SK-N-SH treated with all-trans-retinoic acid at 6 μM for 48 hours (cell line): Measurements from ENCODE around the gene AUTS2.

Source experiments
- BACH2 ChIP-seq: fragments of 250-450 bp; sonication (Bioruptor Pico); IDR thresholded peaks from 2 replicates; pipeline ENCODE4 v1.9.0; 2021; ENCODE audit warnings: mild to moderate bottlenecking, borderline replicate concordance
- GLIS3 ChIP-seq: fragments of 250-450 bp; sonication (Bioruptor Pico); IDR thresholded peaks from 2 replicates; pipeline ENCODE4 v1.5.0; 2020; ENCODE audit warnings: mild to moderate bottlenecking, moderate library complexity
- RARB ChIP-seq: fragments of 250-450 bp; sonication (Bioruptor Pico); IDR thresholded peaks from 2 replicates; pipeline ENCODE4 v1.8.0; 2021; ENCODE audit warnings: mild to moderate bottlenecking, moderate library complexity
- ZFP3 ChIP-seq: fragments of 250-450 bp; sonication (Bioruptor Pico); IDR thresholded peaks from 2 replicates; pipeline ENCODE4 v1.5.0; 2020; ENCODE audit warnings: mild to moderate bottlenecking, moderate library complexity
- ZNF565 ChIP-seq: fragments of 450-650 bp; formaldehyde crosslinking; conservative IDR thresholded peaks from 2 replicates; pipeline ENCODE4 v1.5.0; 2020; ENCODE audit warnings: low read depth, mild to moderate bottlenecking, moderate library complexity
- ZNF8 ChIP-seq: fragments of 450-650 bp; formaldehyde crosslinking; IDR thresholded peaks from 2 replicates; pipeline ENCODE4 v1.5.0; 2020; ENCODE audit warnings: mild to moderate bottlenecking, moderate library complexity
- TF ChIP-seq, protein P1 (sequence below): fragments of 250-450 bp; sonication (Bioruptor Pico); IDR thresholded peaks from 2 replicates; pipeline ENCODE4 v1.5.1; 2021; ENCODE audit warnings: mild to moderate bottlenecking, moderate library complexity
- TF ChIP-seq, protein P2 (sequence below): fragments of 250-450 bp; sonication (Bioruptor Pico); IDR thresholded peaks from 2 replicates; pipeline ENCODE4 v1.5.0; 2020; ENCODE audit warnings: mild to moderate bottlenecking, moderate library complexity
- TF ChIP-seq, protein P3 (sequence below): fragments of 250-450 bp; sonication (Bioruptor Pico); IDR thresholded peaks from 2 replicates; pipeline ENCODE4 v1.5.1; 2020; ENCODE audit warnings: low read depth, mild to moderate bottlenecking, moderate library complexity
- TF ChIP-seq, protein P4 (sequence below): fragments of 250-450 bp; sonication (Bioruptor Pico); IDR thresholded peaks from 2 replicates; pipeline ENCODE4 v1.8.0; 2020; ENCODE audit warnings: mild to moderate bottlenecking, moderate library complexity, borderline replicate concordance

DNA sequence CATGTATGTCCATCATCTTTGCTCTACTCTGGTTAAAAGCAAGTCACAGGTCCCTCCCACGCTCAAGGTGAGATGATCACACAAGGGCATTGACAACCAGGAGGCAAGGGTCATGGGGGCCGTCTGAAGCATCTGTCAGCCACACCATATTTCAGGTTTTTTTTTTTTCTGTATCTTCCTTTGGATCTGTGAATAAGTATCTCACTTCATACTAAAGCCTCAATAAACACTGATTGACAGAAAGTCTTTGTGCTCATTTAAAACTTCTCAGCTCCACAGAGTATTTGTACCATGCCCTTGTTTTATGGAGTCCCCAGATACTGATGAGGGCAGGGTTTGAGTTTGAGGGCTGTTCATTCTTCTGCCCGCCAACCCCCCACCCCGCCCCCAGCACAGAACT is 45.0 kb downstream of the AUTS2 start:
- TF ChIP-seq ZFP3 (CRISPR knock-in tag) = no peak
- TF ChIP-seq, protein P1, sequence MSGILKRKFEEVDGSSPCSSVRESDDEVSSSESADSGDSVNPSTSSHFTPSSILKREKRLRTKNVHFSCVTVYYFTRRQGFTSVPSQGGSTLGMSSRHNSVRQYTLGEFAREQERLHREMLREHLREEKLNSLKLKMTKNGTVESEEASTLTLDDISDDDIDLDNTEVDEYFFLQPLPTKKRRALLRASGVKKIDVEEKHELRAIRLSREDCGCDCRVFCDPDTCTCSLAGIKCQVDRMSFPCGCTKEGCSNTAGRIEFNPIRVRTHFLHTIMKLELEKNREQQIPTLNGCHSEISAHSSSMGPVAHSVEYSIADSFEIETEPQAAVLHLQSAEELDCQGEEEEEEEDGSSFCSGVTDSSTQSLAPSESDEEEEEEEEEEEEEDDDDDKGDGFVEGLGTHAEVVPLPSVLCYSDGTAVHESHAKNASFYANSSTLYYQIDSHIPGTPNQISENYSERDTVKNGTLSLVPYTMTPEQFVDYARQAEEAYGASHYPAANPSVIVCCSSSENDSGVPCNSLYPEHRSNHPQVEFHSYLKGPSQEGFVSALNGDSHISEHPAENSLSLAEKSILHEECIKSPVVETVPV (CRISPR knock-in tag) = no peak
- TF ChIP-seq BACH2 (CRISPR knock-in tag) = no peak
- TF ChIP-seq GLIS3 (CRISPR knock-in tag) = no peak
- TF ChIP-seq, protein P2, sequence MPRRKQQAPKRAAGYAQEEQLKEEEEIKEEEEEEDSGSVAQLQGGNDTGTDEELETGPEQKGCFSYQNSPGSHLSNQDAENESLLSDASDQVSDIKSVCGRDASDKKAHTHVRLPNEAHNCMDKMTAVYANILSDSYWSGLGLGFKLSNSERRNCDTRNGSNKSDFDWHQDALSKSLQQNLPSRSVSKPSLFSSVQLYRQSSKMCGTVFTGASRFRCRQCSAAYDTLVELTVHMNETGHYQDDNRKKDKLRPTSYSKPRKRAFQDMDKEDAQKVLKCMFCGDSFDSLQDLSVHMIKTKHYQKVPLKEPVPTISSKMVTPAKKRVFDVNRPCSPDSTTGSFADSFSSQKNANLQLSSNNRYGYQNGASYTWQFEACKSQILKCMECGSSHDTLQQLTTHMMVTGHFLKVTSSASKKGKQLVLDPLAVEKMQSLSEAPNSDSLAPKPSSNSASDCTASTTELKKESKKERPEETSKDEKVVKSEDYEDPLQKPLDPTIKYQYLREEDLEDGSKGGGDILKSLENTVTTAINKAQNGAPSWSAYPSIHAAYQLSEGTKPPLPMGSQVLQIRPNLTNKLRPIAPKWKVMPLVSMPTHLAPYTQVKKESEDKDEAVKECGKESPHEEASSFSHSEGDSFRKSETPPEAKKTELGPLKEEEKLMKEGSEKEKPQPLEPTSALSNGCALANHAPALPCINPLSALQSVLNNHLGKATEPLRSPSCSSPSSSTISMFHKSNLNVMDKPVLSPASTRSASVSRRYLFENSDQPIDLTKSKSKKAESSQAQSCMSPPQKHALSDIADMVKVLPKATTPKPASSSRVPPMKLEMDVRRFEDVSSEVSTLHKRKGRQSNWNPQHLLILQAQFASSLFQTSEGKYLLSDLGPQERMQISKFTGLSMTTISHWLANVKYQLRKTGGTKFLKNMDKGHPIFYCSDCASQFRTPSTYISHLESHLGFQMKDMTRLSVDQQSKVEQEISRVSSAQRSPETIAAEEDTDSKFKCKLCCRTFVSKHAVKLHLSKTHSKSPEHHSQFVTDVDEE (CRISPR knock-in tag) = no peak
- TF ChIP-seq RARB (CRISPR knock-in tag) = no peak
- no peak for TF ChIP-seq ZNF565 (CRISPR knock-in tag)
- no peak for TF ChIP-seq ZNF8
- TF ChIP-seq, protein P3, sequence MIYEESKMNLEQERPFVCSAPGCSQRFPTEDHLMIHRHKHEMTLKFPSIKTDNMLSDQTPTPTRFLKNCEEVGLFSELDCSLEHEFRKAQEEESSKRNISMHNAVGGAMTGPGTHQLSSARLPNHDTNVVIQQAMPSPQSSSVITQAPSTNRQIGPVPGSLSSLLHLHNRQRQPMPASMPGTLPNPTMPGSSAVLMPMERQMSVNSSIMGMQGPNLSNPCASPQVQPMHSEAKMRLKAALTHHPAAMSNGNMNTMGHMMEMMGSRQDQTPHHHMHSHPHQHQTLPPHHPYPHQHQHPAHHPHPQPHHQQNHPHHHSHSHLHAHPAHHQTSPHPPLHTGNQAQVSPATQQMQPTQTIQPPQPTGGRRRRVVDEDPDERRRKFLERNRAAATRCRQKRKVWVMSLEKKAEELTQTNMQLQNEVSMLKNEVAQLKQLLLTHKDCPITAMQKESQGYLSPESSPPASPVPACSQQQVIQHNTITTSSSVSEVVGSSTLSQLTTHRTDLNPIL (CRISPR knock-in tag) = no peak
- TF ChIP-seq, protein P4, sequence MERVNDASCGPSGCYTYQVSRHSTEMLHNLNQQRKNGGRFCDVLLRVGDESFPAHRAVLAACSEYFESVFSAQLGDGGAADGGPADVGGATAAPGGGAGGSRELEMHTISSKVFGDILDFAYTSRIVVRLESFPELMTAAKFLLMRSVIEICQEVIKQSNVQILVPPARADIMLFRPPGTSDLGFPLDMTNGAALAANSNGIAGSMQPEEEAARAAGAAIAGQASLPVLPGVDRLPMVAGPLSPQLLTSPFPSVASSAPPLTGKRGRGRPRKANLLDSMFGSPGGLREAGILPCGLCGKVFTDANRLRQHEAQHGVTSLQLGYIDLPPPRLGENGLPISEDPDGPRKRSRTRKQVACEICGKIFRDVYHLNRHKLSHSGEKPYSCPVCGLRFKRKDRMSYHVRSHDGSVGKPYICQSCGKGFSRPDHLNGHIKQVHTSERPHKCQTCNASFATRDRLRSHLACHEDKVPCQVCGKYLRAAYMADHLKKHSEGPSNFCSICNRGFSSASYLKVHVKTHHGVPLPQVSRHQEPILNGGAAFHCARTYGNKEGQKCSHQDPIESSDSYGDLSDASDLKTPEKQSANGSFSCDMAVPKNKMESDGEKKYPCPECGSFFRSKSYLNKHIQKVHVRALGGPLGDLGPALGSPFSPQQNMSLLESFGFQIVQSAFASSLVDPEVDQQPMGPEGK (CRISPR knock-in tag) = no peak
